ENCODE results near the gene DNAH1. TPM values are rescaled to one million over a fixed set of nuclear protein-coding genes. Genes with fewer than 3 reads are reported as not detected.

Gene DNAH1
- total and polyA plus RNA-seq, 2 of the 4 experiments (the other 2 are of a cell fraction) = 2.0 to 4.0 TPM

DNA sequence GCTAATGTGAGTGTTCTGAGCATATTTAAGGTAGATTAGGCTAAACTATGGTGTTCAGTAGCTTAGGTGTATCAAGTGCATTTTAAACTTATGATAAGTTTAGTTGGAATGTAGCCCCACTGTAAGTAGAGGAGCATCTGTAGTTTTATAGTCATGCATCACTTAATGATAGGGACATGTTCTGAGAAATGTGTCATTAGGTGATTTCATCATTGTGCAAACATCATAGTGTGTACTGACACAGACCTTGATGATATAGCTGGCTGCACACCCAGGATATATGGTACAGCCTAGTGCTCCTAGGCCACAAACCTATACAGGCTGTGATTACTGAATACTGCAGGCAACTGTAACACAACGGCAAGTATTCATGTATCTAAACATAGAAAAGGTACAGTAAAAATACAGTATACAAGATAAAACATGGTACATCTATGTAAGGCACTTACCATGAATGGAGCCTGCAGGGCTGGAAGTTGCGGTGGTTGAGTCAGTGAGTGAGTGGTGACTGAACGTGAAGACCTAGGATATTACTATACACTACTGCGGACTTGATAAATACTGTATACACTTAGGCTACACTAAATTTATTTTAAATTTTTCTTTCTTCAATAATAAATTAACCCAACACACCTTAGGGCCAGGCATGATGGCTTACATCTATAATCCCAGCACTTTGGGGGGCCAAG, 17.9 kb downstream of the DNAH1 start:
- no TSS peak for BruUV-seq (replicated peaks)
- H2AK5ac ChIP-seq (ENCODE audit: low read depth, low read length) = no peak overlapping the region

More for the DNA sequence above, 17.9 kb downstream of the DNAH1 start:
- Histone ChIP-seq H3K79me1 (ENCODE audit: low read depth in 1 of 2, low read length in 2 of 2) (no peaks in the 10 kb centered on the region; a peak in 1 of 4 replicates), H4K5ac (ENCODE audit: low read depth, low read length) (no peak overlapping the region), H4K8ac (ENCODE audit: low read depth in 2 of 2, low read length in 2 of 2) (no peak overlapping the region), H3K9me3 (ENCODE audit: control insufficient read depth, insufficient read depth, low read length) (no peaks in the 10 kb centered on the region), H2BK120ac (ENCODE audit: low read depth, low read length) (no peak overlapping the region), H2AFZ (replicated peaks; ENCODE audit: low read length, poor library complexity) (no peak overlapping the region), H4K91ac (ENCODE audit: insufficient read depth, low read depth, low read length) (no peak overlapping the region), H2BK15ac (ENCODE audit: low read depth, low read length) (no peak overlapping the region), H3K9ac (ENCODE audit: low read depth, low read length) (no peak overlapping the region), H3K27me3 (ENCODE audit: control insufficient read depth, insufficient read depth, low read length) (no peaks in the 10 kb centered on the region), H3K36me3 (ENCODE audit: control insufficient read depth, insufficient read depth, low read length) (no peaks in the 10 kb centered on the region), H2AK9ac (replicated peaks; ENCODE audit: low read depth, low read length, poor library complexity) (no peak overlapping the region), H3K4me1 (ENCODE audit: control insufficient read depth, insufficient read depth, low read length) (peaks cover 4% of the 10 kb centered on the region; the same call in 1 of the 2 replicates), H3K4me2 (ENCODE audit: low read depth, low read length) (no peak overlapping the region), H3K4ac (ENCODE audit: low read depth, low read length) (no peak overlapping the region), H4K20me1 (ENCODE audit: insufficient read depth, low read length) (no peaks in the 10 kb centered on the region), H3K27ac (ENCODE audit: insufficient read depth, low read length) (no peak overlapping the region), H3K14ac (replicated peaks; ENCODE audit: low read depth, low read length) (no peak overlapping the region), H3K4me3 (ENCODE audit: insufficient read depth, low read depth, low read length) (no peak overlapping the region), H3K23ac (ENCODE audit: low read depth, low read length) (no peak overlapping the region), H2BK5ac (ENCODE audit: low read depth, low read length, poor library complexity, severe bottlenecking) (no peak overlapping the region), H3K56ac (ENCODE audit: extremely low read depth, insufficient read depth, low read length) (no peak overlapping the region), H3K9me1 (ENCODE audit: insufficient read depth, low read length) (0 out of 2 replicates have a peak, but pooled peaks cover 2% of the 10 kb centered on the region), H2BK20ac (ENCODE audit: low read depth, low read length) (no peak overlapping the region), H3K18ac (ENCODE audit: low read depth, low read length) (no peak overlapping the region)
- intact Hi-C loops (cut with micrococcal nuclease) (no loop called here), in situ Hi-C loops (cut with MboI; ENCODE audit: low sequenced_read_pairs) (no loop called here), dilution Hi-C loops (cut with HindIII; ENCODE audit: low sequenced_read_pairs, unreplicated experiment) (no loop called here)
- POLR2A ChIA-PET (ENCODE audit: unreplicated experiment) = no interaction called here
- no CpG with 5 or more reads among the region's 4 CpGs for WGBS, 2 experiments (ENCODE audit: extremely low coverage in 2 of 2, insufficient read length in 1 of 2)
- ATAC-seq (ENCODE audit: low read depth) (no peak; the same call in 1 of the 2 replicates), DNase-seq (peak; percentile 35)
- peak; percentile 54; the same call in 1 of the 2 replicates for TF ChIP-seq CEBPB (IDR thresholded peaks at IDR 0.05; ENCODE audit: low read depth, low read length)
- TF ChIP-seq, protein P1, sequence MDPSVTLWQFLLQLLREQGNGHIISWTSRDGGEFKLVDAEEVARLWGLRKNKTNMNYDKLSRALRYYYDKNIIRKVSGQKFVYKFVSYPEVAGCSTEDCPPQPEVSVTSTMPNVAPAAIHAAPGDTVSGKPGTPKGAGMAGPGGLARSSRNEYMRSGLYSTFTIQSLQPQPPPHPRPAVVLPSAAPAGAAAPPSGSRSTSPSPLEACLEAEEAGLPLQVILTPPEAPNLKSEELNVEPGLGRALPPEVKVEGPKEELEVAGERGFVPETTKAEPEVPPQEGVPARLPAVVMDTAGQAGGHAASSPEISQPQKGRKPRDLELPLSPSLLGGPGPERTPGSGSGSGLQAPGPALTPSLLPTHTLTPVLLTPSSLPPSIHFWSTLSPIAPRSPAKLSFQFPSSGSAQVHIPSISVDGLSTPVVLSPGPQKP (IDR thresholded peaks at IDR 0.05; ENCODE audit: borderline replicate concordance, low read depth, low read length) = no peak
- CTCF ChIA-PET = no interaction called here
